22Rv1 (cell line): Measurements from ENCODE around the gene OR51M1.

ENCODE experiments used
- H3K27ac ChIP-seq: fragments of 450-650 bp; 2 replicates; pipeline ENCODE4 v1.5.1; 2017
- ZFX ChIP-seq: fragments of 450-650 bp; IDR thresholded peaks from 2 replicates; pipeline ENCODE4 v1.6.1; 2017; ENCODE audit warnings: antibody characterized with exemption, borderline replicate concordance
- TF ChIP-seq, protein P1 (sequence below): fragments of 450-650 bp; IDR thresholded peaks from 2 replicates; pipeline ENCODE4 v1.5.1; 2017; ENCODE audit warnings: mild to moderate bottlenecking

OR51M1 gene

DNA sequence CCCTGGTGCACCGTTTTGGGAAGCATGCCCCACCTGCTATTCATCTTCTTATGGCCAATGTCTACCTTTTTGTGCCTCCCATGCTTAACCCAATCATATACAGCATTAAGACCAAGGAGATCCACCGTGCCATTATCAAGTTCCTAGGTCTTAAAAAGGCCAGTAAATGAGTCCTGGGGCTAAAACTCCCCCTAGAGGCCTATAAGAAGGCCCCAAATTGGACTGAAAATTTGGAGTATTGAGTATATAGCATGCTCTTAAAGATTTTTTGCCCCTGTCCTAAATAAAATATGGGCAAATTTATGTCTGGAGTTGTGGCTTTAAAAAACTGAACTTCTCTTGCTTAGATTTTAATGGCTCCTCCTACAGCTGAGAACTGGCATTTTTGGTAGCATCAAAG lies 6.6 kb downstream of the OR51M1 start:
- TF ChIP-seq ZFX, result no peak
- TF ChIP-seq, protein P1, sequence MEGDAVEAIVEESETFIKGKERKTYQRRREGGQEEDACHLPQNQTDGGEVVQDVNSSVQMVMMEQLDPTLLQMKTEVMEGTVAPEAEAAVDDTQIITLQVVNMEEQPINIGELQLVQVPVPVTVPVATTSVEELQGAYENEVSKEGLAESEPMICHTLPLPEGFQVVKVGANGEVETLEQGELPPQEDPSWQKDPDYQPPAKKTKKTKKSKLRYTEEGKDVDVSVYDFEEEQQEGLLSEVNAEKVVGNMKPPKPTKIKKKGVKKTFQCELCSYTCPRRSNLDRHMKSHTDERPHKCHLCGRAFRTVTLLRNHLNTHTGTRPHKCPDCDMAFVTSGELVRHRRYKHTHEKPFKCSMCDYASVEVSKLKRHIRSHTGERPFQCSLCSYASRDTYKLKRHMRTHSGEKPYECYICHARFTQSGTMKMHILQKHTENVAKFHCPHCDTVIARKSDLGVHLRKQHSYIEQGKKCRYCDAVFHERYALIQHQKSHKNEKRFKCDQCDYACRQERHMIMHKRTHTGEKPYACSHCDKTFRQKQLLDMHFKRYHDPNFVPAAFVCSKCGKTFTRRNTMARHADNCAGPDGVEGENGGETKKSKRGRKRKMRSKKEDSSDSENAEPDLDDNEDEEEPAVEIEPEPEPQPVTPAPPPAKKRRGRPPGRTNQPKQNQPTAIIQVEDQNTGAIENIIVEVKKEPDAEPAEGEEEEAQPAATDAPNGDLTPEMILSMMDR, result no peak
- no peak overlapping the region for H3K27ac ChIP-seq

DNA sequence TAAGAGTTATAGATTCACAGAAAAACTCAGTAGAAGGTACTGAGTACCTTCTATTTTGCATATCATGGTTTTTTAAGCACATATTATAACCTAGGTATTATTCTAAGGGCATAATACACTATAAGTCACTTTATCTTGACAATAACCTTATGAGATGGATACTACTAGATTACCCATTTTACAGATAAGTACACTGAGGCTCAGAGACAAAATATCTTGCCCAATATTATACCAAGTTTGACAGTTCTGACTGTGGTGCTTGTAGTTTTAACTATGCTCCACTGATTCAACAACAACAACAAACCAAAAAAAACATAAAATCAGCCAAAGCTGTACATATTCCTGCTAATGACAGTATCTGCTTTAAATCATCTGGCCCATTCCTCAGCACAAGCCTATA lies 10.5 kb downstream of the OR51M1 start:
- H3K27ac ChIP-seq, result no peak overlapping the region
- TF ChIP-seq ZFX, result no peak
- TF ChIP-seq, protein P1, result no peak

DNA sequence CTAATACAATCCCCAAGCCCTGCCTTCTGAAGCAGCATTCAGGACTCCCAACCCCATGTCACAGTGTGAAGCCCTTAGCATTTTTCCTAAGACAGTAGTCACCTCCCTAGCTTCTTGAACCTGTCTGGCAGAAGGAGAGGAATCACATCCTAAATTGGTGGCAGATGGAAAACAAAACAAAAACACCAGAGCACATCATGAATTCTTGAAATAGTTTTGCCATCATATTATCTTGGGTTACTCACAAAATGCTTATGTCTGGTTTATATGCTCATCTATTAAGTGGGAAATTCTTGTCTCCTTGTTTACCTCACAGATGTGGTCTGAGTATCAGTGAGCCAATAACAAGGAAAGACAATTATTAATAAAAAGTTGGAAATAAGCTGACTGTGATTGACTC lies 15.3 kb downstream of the OR51M1 start:
- no peak overlapping the region for H3K27ac ChIP-seq
- no peak for TF ChIP-seq ZFX
- TF ChIP-seq, protein P1, result no peak

DNA sequence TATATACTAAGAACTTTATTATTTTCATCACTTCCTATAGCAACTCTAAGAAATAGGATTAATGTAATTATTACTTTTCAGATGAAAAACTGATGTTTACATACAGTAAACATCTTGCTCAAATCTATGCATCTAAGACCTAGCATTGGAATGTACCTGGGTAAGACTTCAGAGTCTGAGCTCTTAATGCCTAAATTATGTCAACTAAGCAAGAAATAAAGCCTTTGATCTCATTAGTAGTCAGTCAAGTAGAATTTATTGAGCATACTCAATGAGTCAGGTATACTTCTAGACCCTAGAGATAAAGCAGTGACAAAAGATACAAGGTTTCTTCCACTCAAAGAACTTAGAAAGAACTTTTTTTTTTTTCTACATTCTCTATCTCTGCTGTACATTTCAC lies 21.6 kb downstream of the OR51M1 start:
- H3K27ac ChIP-seq, result no peak overlapping the region
- TF ChIP-seq, protein P1, result no peak
- TF ChIP-seq ZFX, result no peak

DNA sequence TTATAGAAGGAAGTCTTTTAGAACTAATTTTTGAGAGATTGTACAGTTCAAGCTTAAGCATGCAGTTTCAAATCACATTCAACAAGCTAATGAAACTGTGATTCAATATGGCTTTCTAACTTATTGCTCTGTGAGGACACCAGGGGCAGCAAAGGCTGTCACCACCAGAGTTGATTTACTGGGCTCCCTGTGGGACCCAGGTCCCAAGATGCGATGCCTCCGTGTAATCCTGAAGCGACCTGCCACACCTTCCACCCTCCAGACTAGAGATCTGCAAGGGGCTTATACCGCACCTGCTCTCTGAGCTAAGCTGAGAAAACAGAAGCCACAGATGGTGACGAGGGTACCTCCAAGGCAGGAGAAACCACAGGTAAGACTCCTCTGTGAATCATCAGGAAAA lies 37.4 kb downstream of the OR51M1 start:
- TF ChIP-seq, protein P1, result no peak
- no peak for TF ChIP-seq ZFX
- no peak overlapping the region for H3K27ac ChIP-seq

DNA sequence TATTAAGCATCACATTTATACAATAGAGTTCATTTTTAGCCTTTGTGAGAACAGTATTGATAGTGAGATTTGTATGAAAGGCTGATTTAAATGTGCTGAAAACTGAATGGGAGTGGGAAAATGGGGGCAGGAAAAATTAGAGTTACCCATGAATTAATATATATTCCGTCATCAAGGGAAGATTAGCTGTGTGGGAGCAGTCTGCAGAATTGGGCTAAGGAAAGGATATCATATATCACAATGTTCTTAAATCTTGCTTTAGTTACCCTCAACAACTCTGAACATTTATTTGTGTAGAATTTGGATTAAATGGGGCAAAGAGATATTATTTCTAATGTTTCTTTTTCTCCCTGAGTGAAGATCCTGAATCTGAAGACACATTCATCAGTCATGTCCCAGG lies 38.2 kb downstream of the OR51M1 start, which contains the start of gene OR51Q1:
TSS of gene OR51Q1 (plus strand) at position 301 of the 400 bp plus-strand sequence. CDS start at position 391, 90 bp downstream.
- no peak within 1 kb of the TSS for H3K27ac ChIP-seq
- no peak for TF ChIP-seq ZFX
- TF ChIP-seq, protein P1, result no peak

DNA sequence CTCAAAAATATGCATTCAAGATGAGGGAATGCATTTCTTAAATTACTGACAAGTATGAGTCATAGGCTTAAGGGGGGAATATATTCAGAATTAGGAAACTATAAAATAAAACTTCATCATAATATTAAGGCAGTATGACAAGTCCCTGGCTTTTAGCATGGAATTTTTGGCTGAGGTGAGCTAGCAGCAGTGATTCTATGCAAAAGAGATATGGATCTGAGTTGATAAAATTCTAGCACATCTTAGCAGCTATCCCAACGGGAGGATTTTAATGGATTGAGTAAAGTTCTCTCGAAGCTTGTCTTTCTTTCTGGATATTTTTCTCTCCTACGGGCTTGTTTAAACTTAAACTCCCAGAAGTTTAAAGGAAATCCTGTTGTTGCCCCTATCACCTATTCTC lies 39.5 kb downstream of the OR51M1 start:
- TF ChIP-seq ZFX, result no peak
- TF ChIP-seq, protein P1, result no peak
- no peak overlapping the region for H3K27ac ChIP-seq
